GM10266 (cell line): Measurements from ENCODE around the gene GP5.

Experiments
- DNase-seq: peaks from one replicate; pipeline ENCODE4 v3.0.0; 2012; ENCODE audit errors: extremely low spot score
- TF ChIP-seq, protein P1 (sequence below): IDR thresholded peaks from 2 replicates; pipeline ENCODE4 v1.5.1; 2012; ENCODE audit warnings: mild to moderate bottlenecking, low read depth; ENCODE audit not compliant: control insufficient read depth, insufficient read depth; ENCODE audit errors: missing control alignments

GP5 gene

DNA sequence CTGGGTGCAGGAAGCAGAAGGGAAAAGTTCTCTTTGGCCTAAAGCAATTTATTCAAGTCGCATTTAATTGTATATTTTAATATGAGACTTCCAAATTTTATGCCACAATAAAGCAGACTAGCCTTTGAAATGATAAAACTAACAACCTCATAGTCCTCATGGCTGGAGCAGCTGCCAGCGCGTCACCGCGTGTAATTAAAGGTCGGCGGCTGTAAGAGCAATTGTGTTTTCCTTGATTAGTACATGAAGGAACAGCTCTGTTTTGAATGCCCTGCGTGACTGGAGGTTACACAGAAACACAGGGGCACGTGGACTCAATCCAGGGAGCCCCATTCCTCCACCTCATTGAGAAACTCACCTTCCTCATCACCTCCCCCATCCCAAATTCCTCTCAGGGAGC lies 19.4 kb downstream of the GP5 start:
- TF ChIP-seq, protein P1, sequence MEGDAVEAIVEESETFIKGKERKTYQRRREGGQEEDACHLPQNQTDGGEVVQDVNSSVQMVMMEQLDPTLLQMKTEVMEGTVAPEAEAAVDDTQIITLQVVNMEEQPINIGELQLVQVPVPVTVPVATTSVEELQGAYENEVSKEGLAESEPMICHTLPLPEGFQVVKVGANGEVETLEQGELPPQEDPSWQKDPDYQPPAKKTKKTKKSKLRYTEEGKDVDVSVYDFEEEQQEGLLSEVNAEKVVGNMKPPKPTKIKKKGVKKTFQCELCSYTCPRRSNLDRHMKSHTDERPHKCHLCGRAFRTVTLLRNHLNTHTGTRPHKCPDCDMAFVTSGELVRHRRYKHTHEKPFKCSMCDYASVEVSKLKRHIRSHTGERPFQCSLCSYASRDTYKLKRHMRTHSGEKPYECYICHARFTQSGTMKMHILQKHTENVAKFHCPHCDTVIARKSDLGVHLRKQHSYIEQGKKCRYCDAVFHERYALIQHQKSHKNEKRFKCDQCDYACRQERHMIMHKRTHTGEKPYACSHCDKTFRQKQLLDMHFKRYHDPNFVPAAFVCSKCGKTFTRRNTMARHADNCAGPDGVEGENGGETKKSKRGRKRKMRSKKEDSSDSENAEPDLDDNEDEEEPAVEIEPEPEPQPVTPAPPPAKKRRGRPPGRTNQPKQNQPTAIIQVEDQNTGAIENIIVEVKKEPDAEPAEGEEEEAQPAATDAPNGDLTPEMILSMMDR: no peak

DNA sequence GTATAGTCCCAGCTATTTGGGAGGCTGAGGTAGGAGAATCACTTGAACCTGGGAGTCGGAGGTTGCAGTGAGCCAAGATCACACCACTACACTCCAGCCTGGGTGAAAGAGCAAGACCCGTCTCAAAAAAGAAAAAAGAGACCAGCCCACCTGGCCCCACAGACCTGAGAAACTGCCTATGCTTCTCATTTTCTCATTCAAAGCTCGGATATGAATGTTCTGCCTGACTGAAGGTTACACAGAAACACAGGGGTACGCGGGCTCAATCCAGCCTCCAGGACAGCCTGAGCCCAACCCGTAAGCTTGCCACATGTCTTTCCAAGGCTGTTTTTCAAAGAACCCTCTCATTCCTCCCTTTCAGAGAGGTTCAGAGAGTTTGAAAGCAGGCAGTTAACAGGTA lies 19.8 kb downstream of the GP5 start:
- DNase-seq: no peak
- TF ChIP-seq, protein P1: no peak

More for the DNA sequence above, 19.4 kb downstream of the GP5 start:
- no peak for DNase-seq

DNA sequence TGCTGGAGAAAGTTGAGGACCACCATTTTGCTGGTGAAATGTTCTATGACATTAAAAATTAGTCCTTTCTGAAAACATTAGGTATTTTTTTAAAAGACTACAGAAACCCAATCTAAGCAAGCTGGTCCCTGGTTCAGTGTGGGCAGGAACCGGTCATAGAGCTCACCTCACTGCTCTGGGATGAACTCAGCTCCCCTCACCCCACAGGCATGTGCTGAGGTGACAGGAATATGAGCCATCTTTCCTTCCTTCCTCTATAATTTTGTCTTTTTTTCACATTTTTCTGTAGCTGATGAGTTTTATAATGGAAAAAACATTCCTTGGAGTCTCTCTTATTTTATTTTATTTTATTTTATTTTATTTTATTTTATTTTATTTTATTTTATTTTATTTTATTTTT lies 21.4 kb downstream of the GP5 start:
- DNase-seq: no peak
- TF ChIP-seq, protein P1: no peak

DNA sequence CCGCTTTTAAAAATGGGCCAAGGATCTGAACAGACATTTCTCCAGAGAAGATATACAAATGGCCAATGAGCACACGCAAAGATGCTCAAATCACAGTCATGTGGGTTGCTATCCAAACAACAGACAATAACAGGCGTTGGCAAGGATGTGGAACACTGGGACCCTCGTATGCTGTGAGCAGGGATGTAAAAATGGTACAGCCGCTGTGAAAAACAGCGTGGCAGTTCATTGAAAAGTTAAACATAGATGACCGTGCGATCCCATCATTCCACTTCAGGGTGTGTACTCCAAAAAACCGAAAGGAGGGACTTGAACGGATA lies 22.9 kb downstream of the GP5 start:
- TF ChIP-seq, protein P1: no peak
- DNase-seq: no peak

DNA sequence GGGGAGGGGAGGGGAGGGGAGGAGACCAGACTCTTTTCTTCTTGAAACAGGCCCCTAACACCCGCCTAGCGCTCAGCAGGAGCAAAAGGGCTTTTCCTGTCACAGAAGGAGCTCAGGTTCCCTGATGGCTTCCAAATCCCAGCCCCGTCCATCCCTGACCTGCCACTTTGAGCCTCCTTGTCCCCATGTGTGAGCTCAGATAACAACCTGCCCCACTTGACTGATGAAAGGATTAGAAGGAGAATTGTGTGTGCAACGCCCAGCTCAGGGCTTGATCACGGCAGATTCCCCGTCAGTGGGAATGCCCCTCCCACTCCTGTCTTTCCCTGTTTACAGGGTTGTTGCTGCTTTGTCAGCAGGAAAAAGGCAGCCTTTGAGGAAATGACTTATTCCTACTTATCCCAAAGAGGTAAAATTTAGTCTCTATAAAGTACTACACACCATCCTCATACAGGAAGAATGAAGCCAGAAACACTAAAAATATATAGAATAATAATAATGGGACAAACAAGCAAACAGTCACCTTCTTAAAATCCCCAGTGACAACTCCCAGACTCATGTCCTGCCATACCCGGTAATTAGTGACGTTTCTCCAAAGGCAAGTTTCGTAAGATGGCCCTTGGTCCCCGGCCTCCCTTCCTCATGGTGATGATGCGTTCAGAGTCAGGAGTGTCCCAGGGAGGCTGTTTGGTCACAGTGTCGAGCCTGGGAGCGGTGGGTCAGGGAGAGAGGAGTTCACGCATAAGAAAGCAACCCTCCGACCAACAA lies 23.4 kb downstream of the GP5 start:
- TF ChIP-seq, protein P1: no peak
- no peak for DNase-seq

DNA sequence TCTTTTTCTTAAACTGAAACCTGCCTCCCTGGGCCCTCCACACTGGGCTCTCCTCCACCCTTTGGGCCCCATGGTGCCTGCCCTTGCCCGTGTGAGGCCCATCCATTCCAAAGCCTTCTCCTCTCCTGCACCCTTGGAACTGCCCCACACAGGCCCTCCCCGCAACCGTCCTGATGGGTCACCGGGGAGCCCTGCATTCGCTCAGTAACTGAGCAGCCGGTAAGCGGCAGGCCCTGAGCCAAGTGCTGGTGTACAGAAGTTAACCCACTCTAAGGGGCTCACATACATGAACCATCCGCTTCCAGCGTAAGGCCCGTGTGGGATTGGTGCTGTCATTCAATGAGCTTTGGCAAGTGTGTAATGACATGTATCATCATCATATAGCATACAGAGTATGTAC lies 24.1 kb downstream of the GP5 start:
- TF ChIP-seq, protein P1: no peak
- DNase-seq: no peak

DNA sequence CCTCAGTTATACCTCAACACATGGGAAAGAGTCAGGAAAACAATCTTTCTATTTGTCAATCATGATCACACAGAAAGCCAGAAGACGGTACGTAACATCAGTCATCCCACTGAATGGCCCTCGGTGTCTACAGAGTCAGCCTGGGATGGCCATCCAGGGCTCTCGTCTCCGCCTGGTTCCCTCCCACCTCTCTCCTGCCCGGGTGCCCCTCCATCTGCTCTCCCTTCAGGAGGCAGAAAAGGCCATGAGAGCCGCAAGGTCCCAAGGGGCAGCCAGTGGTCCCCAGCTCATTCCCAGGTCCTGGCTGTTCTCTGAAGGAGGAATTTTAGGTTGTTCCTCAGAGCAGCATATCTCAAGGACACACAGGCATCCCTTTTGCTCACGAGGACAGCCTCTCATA lies 25.2 kb downstream of the GP5 start:
- TF ChIP-seq, protein P1: no peak
- DNase-seq: no peak
